ENCODE measurements around the gene LSM10. TPM values are rescaled to one million over a fixed set of nuclear protein-coding genes. Genes with fewer than 3 reads are reported as not detected.

The LSM10 gene
- total and polyA plus RNA-seq, 2 donors from 2014 or later: 29.5 to 91.6 TPM

DNA sequence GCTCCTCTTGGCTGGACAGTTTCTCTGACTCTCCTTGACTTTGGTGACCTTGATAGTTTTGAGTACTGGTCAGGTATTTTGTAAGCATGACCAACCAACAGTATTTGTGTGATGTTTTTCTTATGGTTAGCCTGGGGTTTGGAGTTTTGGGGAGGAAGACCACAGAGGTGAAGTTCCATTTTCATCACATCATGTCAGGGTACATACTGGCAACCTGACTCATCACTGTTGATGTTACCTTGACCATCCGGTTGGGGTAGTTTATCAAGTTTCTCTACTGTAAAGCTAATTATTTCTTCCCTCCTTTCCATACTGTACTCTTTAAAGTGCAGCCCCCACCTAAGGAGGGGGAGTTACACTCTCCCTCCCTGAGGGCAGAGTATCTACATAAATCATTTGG, 39.1 kb upstream of the LSM10 start:
- FAIRE-seq: no peak
- H3K4me1 ChIP-seq (ENCODE audit: control insufficient read depth in 2 of 3, insufficient read depth in 2 of 3, low read depth in 1 of 3, low read length in 3 of 3): peaks cover 0 to 7% (median 6%) of the 10 kb centered on the region in 3 donors
- no peak overlapping the region for H3K4me3 ChIP-seq (ENCODE audit: low read length in 3 of 3)
- TF ChIP-seq CTCF (IDR thresholded peaks at IDR 0.05; ENCODE audit: borderline replicate concordance, extremely low read depth, insufficient read depth): no peak
- H3K36me3 ChIP-seq (ENCODE audit: control insufficient read depth in 2 of 3, insufficient read depth in 3 of 3, low read length in 3 of 3): peaks cover 0 to 4% (median 2%) of the 10 kb centered on the region in 3 donors
- no peaks in the 10 kb centered on the region for H3K9me3 ChIP-seq (ENCODE audit: control insufficient read depth in 2 of 3, insufficient read depth in 1 of 3, low read length in 3 of 3)
- intact Hi-C loops (cut with DNase I): no loop called here
- DNase-seq: no peak
- no peak overlapping the region for H3K9ac ChIP-seq (ENCODE audit: low read length in 3 of 3)
- H3K27ac ChIP-seq (ENCODE audit: low read depth in 2 of 2, low read length in 2 of 2): no peak overlapping the region
- H3K27me3 ChIP-seq (ENCODE audit: control insufficient read depth, insufficient read depth, low read length): no peaks in the 10 kb centered on the region

DNA sequence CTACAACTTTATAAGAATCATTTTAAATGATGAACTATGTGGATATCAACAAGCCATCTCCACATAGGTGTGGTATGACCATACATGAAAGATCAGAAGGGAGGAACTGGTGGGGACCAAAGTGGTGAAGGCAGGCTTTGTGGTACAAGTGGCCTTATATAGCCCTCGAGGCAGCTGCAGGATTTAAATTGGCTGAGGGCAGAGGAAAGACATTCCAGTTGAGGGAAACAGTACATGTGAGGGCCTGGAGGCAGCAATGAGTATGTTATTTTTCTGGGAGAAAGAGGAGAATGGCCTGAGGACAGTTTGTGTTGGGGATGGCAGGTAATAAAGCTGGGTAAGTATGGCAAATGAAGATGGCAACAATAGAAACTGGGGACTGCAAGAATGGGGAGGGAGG, 35.4 kb upstream of the LSM10 start:
- Histone ChIP-seq H3K9ac (ENCODE audit: low read length in 3 of 3) (no peak overlapping the region), H3K27me3 (ENCODE audit: control insufficient read depth, insufficient read depth, low read length) (no peaks in the 10 kb centered on the region), H3K27ac (ENCODE audit: low read depth in 2 of 2, low read length in 2 of 2) (no peak overlapping the region), H3K36me3 (ENCODE audit: control insufficient read depth in 2 of 3, insufficient read depth in 3 of 3, low read length in 3 of 3) (peaks cover 4 to 7% (median 6%) of the 10 kb centered on the region in 3 donors), H3K4me3 (ENCODE audit: low read length in 3 of 3) (no peak overlapping the region), H3K9me3 (ENCODE audit: control insufficient read depth in 2 of 3, insufficient read depth in 1 of 3, low read length in 3 of 3) (no peaks in the 10 kb centered on the region), H3K4me1 (ENCODE audit: control insufficient read depth in 2 of 3, insufficient read depth in 2 of 3, low read depth in 1 of 3, low read length in 3 of 3) (peaks cover 0 to 6% (median 3%) of the 10 kb centered on the region in 3 donors)
- intact Hi-C loops (cut with DNase I): no loop called here
- DNase-seq: no peak
- no peak for FAIRE-seq
- TF ChIP-seq CTCF (IDR thresholded peaks at IDR 0.05; ENCODE audit: borderline replicate concordance, extremely low read depth, insufficient read depth): no peak

GRCh38 chr1:36432616-36433015, 34.9 kb upstream of the LSM10 start:
- Histone ChIP-seq H3K27me3 (ENCODE audit: control insufficient read depth, insufficient read depth, low read length) (no peaks in the 10 kb centered on the region), H3K4me3 (ENCODE audit: low read length in 3 of 3) (no peak overlapping the region), H3K9ac (ENCODE audit: low read length in 3 of 3) (no peak overlapping the region), H3K9me3 (ENCODE audit: control insufficient read depth in 2 of 3, insufficient read depth in 1 of 3, low read length in 3 of 3) (no peaks in the 10 kb centered on the region), H3K36me3 (ENCODE audit: control insufficient read depth in 2 of 3, insufficient read depth in 3 of 3, low read length in 3 of 3) (peaks cover 4 to 7% (median 6%) of the 10 kb centered on the region in 3 donors), H3K4me1 (ENCODE audit: control insufficient read depth in 2 of 3, insufficient read depth in 2 of 3, low read depth in 1 of 3, low read length in 3 of 3) (peaks cover 0 to 6% (median 3%) of the 10 kb centered on the region in 3 donors), H3K27ac (ENCODE audit: low read depth in 2 of 2, low read length in 2 of 2) (no peak overlapping the region)
- intact Hi-C loops (cut with DNase I): no loop called here
- FAIRE-seq (no peak), DNase-seq (peak in 1 of 5 donors; percentile 39)
- TF ChIP-seq CTCF (IDR thresholded peaks at IDR 0.05; ENCODE audit: borderline replicate concordance, extremely low read depth, insufficient read depth): no peak

DNA sequence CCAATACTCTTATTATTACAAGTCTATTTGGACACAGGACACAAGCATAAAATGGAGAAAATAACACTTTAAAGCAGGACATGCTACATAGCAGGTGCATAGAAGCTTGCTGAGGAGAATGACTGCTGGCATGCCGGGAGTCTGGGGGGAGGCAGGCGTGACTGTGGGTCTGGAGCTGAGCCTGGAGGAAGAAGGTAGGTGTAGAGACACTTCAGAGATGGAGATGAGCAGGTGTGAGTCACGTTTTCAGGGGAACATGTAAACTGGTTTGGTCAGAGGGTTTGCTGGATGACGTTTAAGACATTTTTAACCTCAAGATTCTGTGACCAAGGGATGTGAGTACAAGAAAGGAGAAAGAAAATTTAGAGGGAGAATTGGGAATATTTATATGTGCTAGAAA, 28.1 kb upstream of the LSM10 start:
- no peaks in the 10 kb centered on the region for H3K4me1 ChIP-seq (ENCODE audit: control insufficient read depth in 2 of 3, insufficient read depth in 2 of 3, low read depth in 1 of 3, low read length in 3 of 3)
- FAIRE-seq (no peak), DNase-seq (no peak)
- peaks cover 2 to 10% (median 8%) of the 10 kb centered on the region in 3 donors for H3K36me3 ChIP-seq (ENCODE audit: control insufficient read depth in 2 of 3, insufficient read depth in 3 of 3, low read length in 3 of 3)
- H3K27ac ChIP-seq (ENCODE audit: low read depth in 2 of 2, low read length in 2 of 2): no peak overlapping the region
- no peak for TF ChIP-seq CTCF (IDR thresholded peaks at IDR 0.05; ENCODE audit: borderline replicate concordance, extremely low read depth, insufficient read depth)
- no peaks in the 10 kb centered on the region for H3K27me3 ChIP-seq (ENCODE audit: control insufficient read depth, insufficient read depth, low read length)
- intact Hi-C loops (cut with DNase I): no loop called here
- H3K9ac ChIP-seq (ENCODE audit: low read length in 3 of 3): no peak overlapping the region
- no peaks in the 10 kb centered on the region for H3K9me3 ChIP-seq (ENCODE audit: control insufficient read depth in 2 of 3, insufficient read depth in 1 of 3, low read length in 3 of 3)
- no peak overlapping the region for H3K4me3 ChIP-seq (ENCODE audit: low read length in 3 of 3)
